ENCODE results near the gene TOR4A.
"Not testable (repeated sequence)": the region's sequence is repeated elsewhere in the genome, so short reads cannot be mapped to it uniquely, and the experiment has no call there.

The TOR4A gene

GRCh38 chr9:137319011-137319738 is 41.6 kb downstream of the TOR4A start:
- DNase-seq = no peak

GRCh38 chr9:137319739-137320551 is 42.4 kb downstream of the TOR4A start:
- DNase-seq = no peak

GRCh38 chr9:137320555-137321384 is 43.2 kb downstream of the TOR4A start:
- DNase-seq = no peak

DNA sequence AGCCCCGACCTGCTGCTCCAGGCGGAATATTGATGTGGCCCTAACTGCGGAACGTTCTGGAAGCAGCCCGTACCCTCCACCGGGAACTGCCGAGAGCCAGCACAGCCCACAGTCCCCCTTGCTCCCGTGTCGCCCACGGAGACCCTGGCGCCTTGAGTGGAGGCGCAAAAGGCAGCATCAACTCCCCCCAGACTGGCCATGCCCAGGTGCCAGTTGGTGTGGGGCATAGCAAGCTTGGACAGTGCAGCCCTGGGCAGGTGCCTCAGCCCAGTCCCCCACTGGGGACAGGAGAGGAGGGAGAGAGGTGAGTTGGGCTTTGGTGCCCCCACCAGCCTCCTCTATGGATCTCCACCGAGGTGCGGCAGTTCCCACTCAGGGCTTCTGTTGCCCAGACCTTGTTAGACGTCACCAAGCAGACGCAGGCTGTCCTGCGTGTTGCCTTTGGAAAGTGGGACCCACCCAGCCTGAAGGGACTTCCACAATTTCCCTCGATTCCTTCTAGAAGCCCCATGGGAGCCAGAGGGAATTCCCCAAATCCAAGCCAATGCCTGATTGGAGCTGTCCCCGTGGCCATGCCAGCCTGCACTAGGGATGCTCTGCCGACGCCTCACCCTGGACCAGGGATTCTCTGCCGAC is 44.3 kb downstream of the TOR4A start:
- DNase-seq = no peak

DNA sequence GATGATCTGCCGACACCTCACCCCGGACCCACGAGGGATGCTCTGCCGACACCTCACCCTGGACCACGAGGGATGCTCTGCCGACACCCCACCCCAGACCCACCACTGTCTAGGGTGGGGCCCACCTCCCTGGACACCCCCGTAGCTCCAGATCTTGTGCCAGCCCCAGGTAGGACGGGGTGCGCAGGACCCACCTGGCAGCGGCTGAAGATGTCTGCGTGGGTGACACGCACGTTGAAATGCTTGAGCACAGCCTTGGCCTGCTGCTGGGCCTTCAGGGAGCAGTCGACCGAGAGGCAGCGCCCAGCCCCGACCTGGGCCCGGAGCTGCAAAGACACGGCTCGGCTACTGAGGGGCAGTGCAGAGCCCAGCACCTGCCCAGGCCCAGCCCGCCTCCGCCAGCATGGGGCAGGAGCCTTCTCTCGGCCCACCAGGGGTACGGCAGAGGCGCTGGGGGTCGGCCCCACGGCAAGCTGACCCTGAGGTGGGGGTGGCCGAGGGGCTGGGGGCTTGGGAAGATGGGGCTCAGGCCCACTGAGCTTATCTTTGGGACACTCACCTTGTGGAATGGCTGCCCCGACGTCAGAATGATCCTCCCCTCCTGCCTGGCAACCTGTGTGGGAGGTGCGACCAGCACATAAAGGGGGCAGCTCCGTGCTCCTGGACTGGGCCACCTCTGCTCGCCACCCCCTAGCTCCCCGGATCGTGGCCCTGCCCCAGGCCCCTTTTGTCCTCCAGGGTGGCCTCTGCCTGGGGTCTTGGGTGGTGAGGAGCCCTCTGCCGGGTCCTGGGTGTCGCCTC is 46.2 kb downstream of the TOR4A start:
- no peak for DNase-seq

GRCh38 chr9:137325124-137325523 is 47.6 kb downstream of the TOR4A start:
- no peak for DNase-seq

GRCh38 chr9:137325799-137326198 is 48.3 kb downstream of the TOR4A start:
- no peak for DNase-seq

- DNase-seq = no peak
These were observed 49.0 kb downstream of the TOR4A start for GRCh38 chr9:137326445-137327065.

- DNase-seq = not testable (repeated sequence)
These were observed 50.4 kb downstream of the TOR4A start for GRCh38 chr9:137327641-137328550.

DNA sequence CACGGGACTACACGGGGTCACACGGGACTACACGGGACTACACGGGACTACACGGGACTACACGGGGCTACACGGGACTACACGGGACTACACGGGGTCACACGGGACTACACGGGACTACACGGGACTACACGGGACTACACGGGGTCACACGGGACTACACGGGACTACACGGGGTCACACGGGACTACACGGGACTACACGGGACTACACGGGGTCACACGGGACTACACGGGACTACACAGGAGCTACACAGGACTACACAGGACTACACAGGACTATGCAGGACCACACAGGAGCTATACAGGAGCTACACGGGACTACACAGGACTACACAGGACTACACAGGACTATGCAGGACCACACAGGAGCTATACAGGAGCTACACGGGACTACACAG is 52.1 kb downstream of the TOR4A start:
- not testable (repeated sequence) for DNase-seq

DNA sequence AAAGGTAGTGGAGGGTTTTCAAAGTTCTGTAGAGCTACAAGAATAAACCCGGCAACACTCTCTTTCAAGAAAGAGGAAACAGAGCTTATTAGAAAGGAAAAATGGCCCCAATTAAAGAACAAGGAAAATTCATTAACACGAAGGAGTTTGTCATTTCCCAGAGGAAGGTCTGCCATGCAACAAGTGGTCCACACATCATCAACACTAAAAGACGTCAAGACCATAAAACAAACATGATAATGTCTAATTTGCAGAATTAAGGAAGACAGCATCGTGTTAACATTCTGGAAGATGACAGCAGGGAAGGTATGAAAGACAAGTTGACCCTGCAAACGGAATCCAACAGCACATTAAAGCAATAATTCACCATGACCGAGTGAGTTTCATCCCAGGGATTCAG is 53.2 kb downstream of the TOR4A start:
- DNase-seq = no peak

DNA sequence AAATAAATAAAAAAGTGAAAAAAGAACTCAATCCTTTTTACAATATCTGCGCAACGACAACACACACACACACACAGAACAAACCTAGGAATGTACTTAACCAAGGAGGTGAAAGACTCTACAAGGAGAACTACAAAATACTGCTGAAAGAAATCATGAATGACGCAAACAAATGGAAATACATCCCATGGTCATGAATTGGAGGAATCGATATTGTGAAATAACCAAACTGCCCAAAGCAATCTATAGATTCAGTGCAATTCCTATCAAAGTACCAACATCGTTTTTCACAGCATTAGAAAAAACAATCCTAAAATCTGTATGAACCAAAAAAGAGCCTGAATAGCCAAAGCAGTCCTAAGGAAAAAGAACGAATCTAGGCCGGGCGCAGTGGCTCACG is 54.4 kb downstream of the TOR4A start:
- no peak for DNase-seq
